GM19351 (cell line): ENCODE results near the gene MGAT4B.
"Not testable (repeated sequence)": the region's sequence is repeated elsewhere in the genome, so short reads cannot be mapped to it uniquely, and the experiment has no call there.

ENCODE experiments used
- ATAC-seq: cut with Tn5 transposase; IDR thresholded peaks from one replicate; pipeline ENCODE4 v1.9.1; 2021; ENCODE audit warnings: mild to moderate bottlenecking, moderate library complexity; ENCODE audit not compliant: unreplicated experiment

MGAT4B gene

DNA sequence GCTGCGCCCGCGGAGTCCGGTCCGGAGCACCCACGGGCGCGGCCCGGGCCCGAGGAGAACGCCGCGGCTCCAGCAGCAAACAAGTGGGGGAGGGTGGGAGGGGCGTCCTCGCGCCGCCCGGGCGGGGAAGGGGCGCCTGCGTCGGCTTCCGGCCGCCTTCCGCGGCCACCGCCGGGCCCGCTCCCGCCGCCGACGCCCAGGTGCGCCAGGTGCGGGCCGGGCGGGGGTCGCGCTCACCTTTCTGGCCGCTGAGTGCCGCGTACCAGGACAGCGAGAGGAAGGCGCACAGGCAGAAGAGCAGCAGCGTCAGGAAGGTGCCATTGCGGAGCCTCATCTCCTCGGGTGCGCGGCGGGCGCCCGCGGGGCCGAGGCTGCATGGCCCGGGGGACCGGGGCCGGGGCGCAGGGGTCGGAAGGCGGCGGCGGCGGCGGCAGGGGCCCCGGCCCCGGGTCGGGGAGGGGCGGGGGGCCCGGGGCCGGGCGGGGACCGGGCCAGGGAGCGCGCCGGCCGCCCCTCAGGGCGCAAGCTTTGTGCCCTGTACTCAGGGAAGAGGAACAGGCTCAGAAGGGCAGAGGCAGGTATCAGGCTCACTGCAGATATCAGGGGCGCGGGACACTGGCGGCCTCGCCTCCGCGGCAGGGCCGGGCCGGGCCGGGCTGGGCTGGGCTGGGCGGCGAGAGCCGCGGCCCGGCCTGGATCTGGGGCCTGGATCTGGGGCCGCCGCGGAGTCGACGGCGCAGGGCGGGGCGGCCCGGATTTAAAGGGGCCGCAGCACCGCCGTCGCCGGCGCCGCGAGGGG lies at the start of gene MGAT4B:
Gene MGAT4B, minus strand, starts transcription at position 617 of the 799 bp plus-strand sequence. Its CDS starts 283 bp downstream, at position 334.
- peak; percentile 67 for ATAC-seq

DNA sequence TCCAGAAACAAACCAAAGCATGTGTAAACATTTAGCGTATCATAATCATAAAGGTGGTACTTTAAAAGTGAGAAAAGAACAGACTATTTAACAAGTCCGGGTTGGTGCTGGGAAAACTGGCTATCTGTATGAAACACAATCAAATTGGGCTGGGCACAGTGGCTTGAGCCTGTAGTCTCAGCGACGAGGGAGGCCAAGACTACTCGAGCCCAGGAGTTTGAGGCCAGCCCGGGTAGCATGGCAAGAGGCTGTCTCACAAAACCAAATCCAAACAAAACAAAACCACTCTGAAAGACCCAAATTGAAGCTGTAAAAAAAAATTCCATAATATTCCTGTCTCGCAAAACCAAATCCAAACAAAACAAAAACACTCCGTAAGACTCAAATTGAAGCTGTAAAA lies 47.7 kb upstream of the MGAT4B start:
- no peak for ATAC-seq

DNA sequence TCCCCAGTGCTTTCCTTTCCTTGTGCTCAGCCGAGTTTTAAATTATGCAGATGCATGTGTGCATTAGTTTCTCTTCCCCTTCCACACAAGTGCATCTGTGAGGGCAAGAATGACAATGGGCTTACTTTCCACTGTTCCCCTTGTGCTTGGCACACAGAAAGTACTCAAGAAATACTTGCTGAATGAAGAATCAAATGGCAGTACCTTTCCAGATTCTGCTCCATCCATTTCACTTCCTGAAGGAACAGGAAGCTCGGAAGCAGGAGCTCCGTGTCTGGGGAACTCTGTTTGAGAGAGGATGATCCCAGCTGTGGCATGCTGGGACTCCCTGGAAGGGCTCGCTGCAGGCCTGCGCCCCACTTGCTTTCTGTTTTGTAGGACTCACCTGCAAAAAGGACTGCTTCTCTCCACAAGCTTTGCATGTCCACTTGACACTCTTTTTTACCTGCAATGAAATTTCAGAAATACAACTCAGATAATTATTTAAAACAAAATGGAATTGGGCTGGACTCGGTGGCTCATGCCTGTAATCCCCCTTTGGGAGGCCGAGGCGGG lies 46.4 kb upstream of the MGAT4B start:
- ATAC-seq = peak; percentile 88

DNA sequence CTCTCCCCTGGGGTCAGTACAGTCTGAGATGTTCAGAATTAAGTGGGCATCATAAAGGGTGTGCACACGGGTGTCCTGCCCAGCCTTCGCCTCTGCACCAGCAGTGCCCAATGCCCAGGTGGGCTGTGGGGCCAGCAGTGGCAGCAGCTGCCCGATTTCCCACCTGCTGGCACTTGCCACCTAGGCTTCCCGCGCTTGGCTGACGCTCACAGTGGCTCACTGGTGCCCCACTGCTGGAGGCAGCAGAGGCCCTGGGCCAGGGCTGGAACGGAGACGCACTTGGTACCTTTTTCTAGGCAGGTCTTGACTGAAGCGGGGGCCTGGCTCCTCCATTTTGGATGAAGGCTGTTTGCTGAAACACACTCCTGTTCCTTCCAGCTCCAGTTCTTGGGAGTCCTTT lies 35.0 kb upstream of the MGAT4B start:
- ATAC-seq = no peak

DNA sequence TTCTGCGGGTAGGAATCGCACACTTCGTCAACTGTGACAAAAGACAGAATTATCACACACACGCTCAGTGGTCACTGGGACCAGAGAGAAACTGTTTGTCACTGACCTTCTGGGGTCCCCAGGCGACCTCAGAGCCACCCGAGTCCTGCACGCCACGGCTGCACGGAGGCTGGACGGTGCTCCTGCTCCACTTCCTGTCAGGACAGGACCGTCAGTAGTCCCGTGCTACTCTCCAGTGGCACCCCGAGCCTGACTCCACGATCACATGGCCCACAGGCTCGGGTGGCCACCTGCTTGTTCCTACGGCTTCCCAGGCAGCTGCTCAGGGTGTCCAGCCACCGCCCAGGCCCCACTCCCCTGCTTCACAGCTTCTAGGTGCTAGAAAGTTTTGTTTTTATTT lies 34.1 kb upstream of the MGAT4B start:
- no peak for ATAC-seq

DNA sequence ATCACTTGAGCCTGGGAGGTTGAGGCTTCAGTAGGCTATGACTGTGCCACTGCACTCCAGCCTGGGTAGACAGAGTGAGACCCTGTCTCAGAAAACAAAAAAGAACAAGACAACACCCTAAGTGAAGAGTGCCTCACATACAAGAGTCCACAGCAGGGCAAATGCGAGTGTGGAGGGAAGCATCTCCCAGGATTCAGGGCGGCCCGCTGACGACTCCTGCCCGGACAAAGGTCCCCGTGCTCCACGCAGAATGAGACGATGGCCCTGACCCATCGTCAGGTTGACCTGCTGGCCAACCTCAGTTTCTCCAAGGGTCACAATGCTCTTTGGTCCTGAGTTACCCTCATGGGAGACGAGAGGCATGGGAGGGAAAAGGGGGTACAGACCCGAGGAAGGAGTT lies 33.7 kb upstream of the MGAT4B start:
- ATAC-seq = no peak

DNA sequence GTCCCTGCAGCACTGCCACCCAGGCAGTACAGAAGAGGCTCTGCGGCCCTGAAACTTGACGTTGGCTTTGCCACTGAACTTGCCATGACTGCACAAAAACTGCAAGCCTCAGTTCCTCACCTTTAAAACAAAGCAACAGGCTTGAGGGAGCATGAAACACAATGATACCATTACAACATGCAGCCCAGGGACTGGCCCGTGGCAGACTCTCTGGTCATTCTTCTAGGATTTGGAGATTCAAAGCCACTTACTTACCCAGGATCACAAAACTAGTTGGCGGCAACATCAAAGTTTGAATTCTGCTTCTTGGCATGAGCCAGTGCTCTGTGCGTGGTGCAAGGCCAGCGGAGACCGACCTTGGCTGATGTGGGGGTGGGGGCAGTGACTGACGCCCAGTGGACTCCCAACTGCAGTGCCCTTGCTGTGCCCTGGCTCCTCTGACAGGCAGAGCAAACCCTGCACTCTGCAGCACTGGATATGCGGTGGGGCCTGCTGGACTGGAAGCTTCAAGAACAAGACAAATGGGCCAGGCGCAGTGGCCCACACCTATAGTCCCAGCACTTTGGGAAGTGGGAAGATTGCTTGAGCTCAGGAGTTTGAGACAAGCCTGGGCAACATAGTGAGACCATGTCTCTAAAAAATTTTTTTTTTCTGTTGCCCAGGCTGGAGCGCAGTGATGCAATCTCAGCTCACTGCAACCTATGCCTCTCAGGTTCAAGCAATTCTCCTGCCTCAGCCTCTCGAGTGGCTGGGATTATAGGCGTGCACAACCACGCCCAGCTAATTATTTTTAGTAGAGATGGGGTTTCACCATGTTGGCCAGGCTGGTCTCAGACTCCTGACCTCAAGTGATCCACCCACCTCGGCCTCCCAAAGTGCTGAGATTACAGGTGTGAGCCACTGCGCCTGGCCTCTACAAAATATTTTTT lies 32.9 kb upstream of the MGAT4B start:
- ATAC-seq = no peak

DNA sequence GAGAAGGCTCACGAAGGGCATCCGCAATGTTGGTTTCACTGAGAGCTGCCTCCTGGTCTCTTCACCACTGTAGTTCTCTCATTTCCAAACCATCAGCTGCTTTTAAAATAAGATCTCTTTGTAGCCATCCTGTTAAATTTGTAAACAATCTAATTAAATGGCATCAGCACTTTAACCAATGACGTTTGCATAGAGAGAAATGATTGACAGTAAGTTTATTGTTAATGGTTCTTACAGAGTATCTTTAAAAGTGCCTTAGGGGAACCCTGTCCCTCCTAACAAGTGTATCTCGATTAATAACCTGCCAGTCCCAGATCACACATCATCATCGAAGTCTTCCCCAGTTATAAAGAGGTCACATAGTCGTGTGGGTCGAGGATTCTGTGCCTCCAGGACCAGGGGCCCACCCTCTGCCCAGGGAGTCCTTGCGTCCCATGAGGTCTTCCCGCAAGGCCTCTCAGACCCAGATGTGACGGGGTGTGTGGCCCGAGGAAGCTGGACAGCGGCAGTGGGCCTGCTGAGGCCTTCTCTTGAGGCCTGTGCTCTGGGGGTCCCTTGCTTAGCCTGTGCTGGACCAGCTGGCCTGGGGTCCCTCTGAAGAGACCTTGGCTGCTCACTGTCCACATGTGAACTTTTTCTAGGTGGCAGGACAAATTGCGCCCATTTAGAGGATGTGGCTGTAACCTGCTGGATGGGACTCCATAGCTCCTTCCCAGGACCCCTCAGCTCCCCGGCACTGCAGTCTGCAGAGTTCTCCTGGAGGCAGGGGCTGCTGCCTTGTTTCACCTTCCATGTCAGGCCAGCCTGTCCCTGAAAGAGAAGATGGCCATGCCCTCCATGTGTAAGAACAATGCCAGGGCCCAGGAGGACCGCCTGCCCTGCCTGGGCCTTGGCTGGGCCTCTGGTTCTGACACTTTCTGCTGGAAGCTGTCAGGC lies 30.7 kb upstream of the MGAT4B start:
- no peak for ATAC-seq

DNA sequence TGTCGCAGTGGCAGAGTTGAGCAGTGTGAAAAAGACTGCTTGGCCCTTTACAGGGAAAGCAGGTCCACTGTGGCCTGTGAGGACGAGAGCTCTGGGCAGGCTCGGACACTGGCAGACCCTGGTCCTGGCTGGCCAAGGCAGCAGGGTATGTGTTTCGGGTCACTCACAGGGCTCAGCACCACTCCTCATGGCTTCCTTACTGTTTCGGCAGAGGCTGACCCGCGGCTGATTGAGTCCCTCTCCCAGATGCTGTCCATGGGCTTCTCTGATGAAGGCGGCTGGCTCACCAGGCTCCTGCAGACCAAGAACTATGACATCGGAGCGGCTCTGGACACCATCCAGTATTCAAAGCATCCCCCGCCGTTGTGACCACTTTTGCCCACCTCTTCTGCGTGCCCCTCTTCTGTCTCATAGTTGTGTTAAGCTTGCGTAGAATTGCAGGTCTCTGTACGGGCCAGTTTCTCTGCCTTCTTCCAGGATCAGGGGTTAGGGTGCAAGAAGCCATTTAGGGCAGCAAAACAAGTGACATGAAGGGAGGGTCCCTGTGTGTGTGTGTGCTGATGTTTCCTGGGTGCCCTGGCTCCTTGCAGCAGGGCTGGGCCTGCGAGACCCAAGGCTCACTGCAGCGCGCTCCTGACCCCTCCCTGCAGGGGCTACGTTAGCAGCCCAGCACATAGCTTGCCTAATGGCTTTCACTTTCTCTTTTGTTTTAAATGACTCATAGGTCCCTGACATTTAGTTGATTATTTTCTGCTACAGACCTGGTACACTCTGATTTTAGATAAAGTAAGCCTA lies 29.8 kb upstream of the MGAT4B start:
- ATAC-seq = peak; percentile 68

DNA sequence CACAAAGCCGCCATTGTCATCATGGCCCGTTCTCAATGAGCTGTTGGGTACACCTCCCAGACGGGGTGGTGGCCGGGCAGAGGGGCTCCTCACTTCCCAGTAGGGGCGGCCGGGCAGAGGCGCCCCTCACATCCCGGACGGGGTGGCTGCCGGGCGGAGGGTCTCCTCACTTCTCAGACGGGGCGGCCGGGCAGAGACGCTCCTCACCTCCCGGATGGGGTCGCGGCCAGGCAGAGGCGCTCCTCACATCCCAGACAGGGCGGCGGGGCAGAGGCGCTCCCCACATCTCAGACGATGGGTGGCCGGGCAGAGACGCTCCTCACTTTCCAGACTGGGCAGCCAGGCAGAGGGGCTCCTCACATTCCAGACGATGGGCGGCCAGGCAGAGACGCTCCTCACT lies 28.2 kb upstream of the MGAT4B start:
- ATAC-seq = not testable (repeated sequence)

DNA sequence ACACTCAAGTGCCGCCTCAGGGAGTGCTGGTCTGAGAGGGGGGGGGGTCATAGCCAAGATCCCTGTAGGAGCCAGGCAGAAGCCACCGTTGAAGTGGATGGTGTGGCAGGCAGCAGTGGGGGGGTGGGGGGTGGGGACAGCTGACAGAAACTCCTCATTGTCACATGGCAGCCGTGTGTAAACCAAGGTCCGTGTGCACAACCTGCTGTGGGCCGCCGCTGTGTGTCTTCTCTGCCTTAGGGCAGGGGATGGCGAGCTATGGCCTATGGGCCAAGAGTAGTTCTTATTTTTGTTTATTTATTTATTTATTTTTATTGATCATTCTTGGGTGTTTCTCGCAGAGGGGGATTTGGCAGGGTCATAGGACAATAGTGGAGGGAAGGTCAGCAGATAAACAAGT lies 27.5 kb upstream of the MGAT4B start:
- no peak for ATAC-seq

DNA sequence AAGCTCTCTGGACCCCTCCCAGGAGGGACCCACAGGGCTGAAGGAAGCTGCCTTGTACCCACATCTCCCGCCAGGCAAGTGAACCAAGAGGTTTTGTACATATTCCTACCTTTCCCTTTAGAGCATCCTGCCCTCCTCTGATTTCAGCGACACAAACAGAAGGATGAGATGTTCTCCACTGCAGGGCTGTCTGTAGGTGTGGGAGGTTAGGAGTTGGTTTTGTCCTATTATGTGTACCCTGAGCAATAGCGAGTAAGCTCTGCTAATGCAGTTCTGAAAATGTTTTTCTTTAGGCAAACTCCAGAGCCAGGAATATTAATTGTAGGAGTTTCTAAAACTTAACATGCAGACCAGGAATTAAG lies 27.0 kb upstream of the MGAT4B start:
- ATAC-seq = no peak

DNA sequence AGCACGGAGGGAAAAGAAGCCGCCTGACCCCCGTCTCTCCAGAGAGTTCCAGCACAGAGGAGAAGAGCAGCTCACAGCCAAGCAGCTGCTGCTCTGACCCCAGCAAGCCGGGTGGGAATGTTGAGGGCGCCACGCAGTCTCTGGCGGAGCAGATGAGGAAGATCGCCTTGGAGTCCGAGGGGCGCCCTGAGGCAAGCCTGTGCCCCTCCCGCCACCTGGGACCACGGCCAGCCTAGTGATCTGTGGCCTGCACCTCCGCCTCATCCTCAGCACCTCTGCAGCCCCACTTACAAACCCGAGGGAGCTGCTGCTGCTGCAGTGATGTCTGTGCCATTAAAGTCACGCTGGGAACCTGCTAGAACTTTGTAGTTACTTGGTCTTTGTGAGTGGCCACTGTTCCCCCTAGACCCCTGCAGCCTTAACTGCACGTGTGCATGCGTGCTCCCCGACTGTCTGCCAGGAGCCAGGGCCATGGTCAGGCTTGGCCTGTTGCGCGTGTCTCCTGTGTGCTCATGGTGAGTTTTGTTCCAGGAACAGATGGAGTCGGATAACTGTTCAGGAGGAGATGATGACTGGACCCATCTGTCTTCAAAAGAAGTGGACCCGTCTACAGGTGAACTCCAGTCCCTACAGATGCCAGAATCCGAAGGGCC lies 26.5 kb upstream of the MGAT4B start:
- ATAC-seq = no peak

DNA sequence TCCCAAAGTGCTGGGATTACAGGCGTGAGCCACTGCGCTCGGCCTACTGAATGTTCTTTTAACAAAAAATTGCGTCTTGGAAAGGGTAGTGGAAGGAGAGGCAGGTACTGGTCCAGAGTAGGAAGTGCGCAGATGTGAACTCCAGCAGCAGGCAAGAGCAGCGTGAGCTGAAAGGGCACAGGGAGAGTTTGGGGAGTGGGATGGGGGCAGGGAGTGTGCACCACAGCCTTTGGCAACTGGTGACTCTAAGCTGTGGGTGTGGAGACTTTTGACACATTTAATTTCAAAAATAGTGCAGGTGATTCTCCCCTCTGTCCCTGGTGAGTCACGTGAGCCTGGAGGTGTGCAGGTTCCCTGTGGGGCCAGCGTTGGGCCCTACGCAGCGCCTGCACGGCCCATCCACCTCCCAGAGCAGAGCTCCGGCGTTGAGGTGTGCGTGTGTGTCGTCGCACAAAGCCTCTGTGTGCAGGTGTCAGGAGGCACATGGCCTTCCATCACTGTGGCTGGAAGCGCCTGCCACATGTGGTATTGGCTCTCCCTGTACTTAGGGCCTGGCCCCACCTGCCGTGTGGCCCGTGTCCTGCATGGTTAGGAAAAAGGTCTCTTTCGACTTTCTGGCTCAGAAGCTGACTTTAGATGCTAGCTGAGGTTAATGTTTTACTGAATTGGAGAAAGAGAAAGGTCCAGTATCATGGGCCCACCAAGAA lies 25.5 kb upstream of the MGAT4B start:
- ATAC-seq = no peak

DNA sequence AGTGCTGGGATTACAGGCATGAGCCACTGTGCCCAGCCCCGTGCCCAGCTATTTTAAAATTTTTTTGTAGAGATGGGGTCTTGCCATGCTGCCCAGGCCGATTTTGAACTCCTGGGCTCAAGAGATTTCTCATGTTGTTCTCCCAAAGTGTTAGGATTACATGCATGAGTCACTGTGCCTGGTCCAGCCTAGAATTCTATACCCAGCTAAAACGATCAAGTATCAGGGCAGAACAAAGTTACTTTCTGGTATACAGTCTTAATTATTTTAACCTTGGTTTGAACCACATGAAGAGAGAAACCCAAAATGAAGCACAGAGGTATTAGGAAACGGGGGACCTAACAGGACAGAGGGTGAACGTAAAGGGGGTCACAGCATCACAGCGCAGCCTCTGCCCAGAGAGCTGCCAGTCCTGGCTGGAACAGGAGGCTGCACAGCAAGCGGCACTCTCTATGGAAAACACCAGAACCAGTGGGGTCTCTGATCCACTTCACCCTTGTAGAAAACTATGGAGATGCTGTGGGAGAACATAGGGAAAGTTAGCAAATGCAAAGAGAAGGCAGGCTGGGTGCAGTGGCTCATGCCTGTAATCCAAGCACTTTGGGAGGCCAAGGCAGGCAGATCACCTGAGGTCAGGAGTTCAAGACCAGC lies 24.3 kb upstream of the MGAT4B start:
- no peak for ATAC-seq

DNA sequence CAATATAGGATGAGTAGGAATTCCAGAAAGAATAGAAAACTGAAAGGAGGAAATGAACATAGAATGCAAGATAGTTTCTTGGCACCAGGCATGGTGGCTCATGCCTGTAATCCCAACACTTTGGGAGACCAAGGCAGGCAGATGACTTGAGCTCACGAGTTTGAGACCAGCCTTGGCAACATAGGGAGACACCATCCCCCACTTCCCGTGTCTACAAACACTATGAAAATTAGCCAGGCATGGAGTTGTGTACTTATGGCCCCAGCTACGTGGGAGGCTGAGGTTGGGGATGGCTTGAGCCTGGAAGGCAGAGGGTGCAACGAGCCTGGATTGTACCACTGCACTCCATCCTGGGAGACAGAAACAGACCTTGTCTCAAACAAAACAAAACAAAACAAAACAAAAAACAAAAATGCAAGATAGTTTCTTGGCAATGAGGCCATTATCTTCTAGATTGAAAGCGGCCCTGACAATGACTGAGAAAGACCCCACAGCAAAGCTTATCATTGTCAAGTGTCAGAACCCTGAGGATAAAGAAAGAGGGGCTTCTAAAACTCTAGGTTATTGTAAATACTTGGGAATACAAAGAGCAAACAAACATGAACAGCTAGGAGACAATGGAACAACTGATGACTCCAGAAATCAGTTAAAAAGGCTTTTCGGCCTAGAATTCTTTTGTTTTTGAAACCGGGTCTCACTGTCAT lies 23.2 kb upstream of the MGAT4B start:
- ATAC-seq = no peak

DNA sequence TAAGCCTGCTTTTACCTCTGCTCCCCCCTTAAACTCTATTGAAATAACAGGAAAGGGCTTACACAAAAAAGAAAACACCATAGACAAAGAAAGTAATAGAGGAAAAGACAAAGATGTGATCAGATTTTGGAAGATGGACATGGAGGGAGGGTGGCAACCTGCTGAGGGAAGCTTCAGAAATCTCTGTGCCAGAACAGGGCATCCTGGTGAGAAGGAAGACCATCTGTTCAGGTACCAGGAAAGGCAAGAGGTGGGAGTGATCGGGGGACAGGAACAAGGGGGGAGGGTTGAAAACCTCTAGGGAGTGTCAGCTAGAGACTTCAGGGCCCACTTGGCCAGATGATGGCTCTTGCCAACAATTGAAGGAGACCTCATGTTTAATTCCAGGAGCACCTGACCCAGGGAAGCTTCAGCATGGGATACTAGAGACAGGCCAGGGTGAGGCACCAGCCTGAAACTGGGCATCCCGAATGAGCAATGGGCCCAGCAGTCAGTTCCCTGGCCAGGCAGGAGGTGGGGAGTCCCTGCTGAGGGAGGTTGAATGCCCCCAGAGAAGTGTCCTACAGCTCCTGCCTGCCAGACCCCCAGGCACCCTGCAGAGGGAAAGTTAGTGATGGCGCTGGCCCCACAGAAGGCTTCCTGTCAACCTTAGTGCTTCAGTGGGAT lies 22.2 kb upstream of the MGAT4B start:
- no peak for ATAC-seq
